Stimulated activated naive CD8-positive, alpha-beta T cell treated with anti-CD3 and anti-CD28 coated beads, Interleukin-15, Interleukin-2, amounts not matched to agents 100 ng/mL and 50 ng/mL, for 24 hours (primary cell): Measurements from ENCODE around the gene PRSS2.

Experiments used
- H3K27ac Mint-ChIP-seq: one replicate; pipeline ENCODE4 v1.8.0; 2021; ENCODE audit warnings: mild to moderate bottlenecking, mixed read lengths
- H3K27me3 Mint-ChIP-seq: one replicate; pipeline ENCODE4 v1.8.0; 2021; ENCODE audit warnings: mixed read lengths
- H3K36me3 Mint-ChIP-seq: one replicate; pipeline ENCODE4 v1.8.0; 2021; ENCODE audit warnings: low read depth, mixed read lengths
- H3K4me1 Mint-ChIP-seq: one replicate; pipeline ENCODE4 v1.8.0; 2021; ENCODE audit warnings: low read depth, mixed read lengths
- H3K4me3 Mint-ChIP-seq: one replicate; pipeline ENCODE4 v1.8.0; 2021; ENCODE audit warnings: mild to moderate bottlenecking, mixed read lengths
- H3K9me3 Mint-ChIP-seq: one replicate; pipeline ENCODE4 v1.8.0; 2021; ENCODE audit warnings: mixed read lengths

PRSS2 gene

GRCh38 chr7:142808802-142809583 lies 38.2 kb downstream of the PRSS2 start:
- H3K27me3 Mint-ChIP-seq = no peaks in the 10 kb centered on the region
- no peaks in the 10 kb centered on the region for H3K9me3 Mint-ChIP-seq
- peaks cover 99% of the 10 kb centered on the region for H3K4me1 Mint-ChIP-seq
- peaks cover 7% of the 10 kb centered on the region for H3K36me3 Mint-ChIP-seq
- peak overlapping the region; percentile 100 for H3K27ac Mint-ChIP-seq
- H3K4me3 Mint-ChIP-seq = peak overlapping the region; percentile 84

GRCh38 chr7:142809671-142810070 lies 38.9 kb downstream of the PRSS2 start:
- Mint-ChIP-seq H3K36me3 (peaks cover 4% of the 10 kb centered on the region), H3K27me3 (no peaks in the 10 kb centered on the region), H3K27ac (peak overlapping the region; percentile 100), H3K9me3 (no peaks in the 10 kb centered on the region), H3K4me1 (peaks cover 98% of the 10 kb centered on the region), H3K4me3 (peak overlapping the region; percentile 84)

- H3K27ac Mint-ChIP-seq = peak overlapping the region; percentile 100
- H3K9me3 Mint-ChIP-seq = no peaks in the 10 kb centered on the region
- peaks cover 4% of the 10 kb centered on the region for H3K36me3 Mint-ChIP-seq
- H3K4me3 Mint-ChIP-seq = peak overlapping the region; percentile 84
- no peaks in the 10 kb centered on the region for H3K27me3 Mint-ChIP-seq
- H3K4me1 Mint-ChIP-seq = peaks cover 86% of the 10 kb centered on the region
Observed at GRCh38 chr7:142811154-142811737, 40.5 kb downstream of the PRSS2 start.

- Mint-ChIP-seq H3K36me3 (peaks cover 4% of the 10 kb centered on the region), H3K9me3 (no peaks in the 10 kb centered on the region), H3K27me3 (no peaks in the 10 kb centered on the region), H3K4me3 (peak overlapping the region; percentile 67), H3K27ac (peak overlapping the region; percentile 100), H3K4me1 (peaks cover 75% of the 10 kb centered on the region)
Observed at GRCh38 chr7:142812437-142813215, 41.9 kb downstream of the PRSS2 start.

- no peaks in the 10 kb centered on the region for H3K9me3 Mint-ChIP-seq
- no peaks in the 10 kb centered on the region for H3K27me3 Mint-ChIP-seq
- no peaks in the 10 kb centered on the region for H3K36me3 Mint-ChIP-seq
- H3K4me3 Mint-ChIP-seq = peak overlapping the region; percentile 67
- H3K4me1 Mint-ChIP-seq = peaks cover 70% of the 10 kb centered on the region
- H3K27ac Mint-ChIP-seq = peak overlapping the region; percentile 49
Observed at GRCh38 chr7:142813226-142813625, 42.5 kb downstream of the PRSS2 start.

- H3K4me1 Mint-ChIP-seq = peaks cover 65% of the 10 kb centered on the region
- H3K4me3 Mint-ChIP-seq = peak overlapping the region; percentile 67
- no peaks in the 10 kb centered on the region for H3K36me3 Mint-ChIP-seq
- no peak overlapping the region for H3K27ac Mint-ChIP-seq
- H3K9me3 Mint-ChIP-seq = no peaks in the 10 kb centered on the region
- no peaks in the 10 kb centered on the region for H3K27me3 Mint-ChIP-seq
Observed at GRCh38 chr7:142813699-142814098, 42.9 kb downstream of the PRSS2 start.

GRCh38 chr7:142814451-142814850 lies 43.7 kb downstream of the PRSS2 start:
- peaks cover 58% of the 10 kb centered on the region for H3K4me1 Mint-ChIP-seq
- no peaks in the 10 kb centered on the region for H3K36me3 Mint-ChIP-seq
- H3K27ac Mint-ChIP-seq = no peak overlapping the region

GRCh38 chr7:142815134-142815533 lies 44.4 kb downstream of the PRSS2 start:
- H3K4me1 Mint-ChIP-seq = peaks cover 51% of the 10 kb centered on the region
- no peaks in the 10 kb centered on the region for H3K27me3 Mint-ChIP-seq
- H3K9me3 Mint-ChIP-seq = no peaks in the 10 kb centered on the region
- H3K36me3 Mint-ChIP-seq = no peaks in the 10 kb centered on the region
- H3K4me3 Mint-ChIP-seq = no peak overlapping the region
- H3K27ac Mint-ChIP-seq = no peak overlapping the region

More at GRCh38 chr7:142814451-142814850, 43.7 kb downstream of the PRSS2 start:
- no peaks in the 10 kb centered on the region for H3K9me3 Mint-ChIP-seq
- H3K4me3 Mint-ChIP-seq = no peak overlapping the region
- H3K27me3 Mint-ChIP-seq = no peaks in the 10 kb centered on the region

- Mint-ChIP-seq H3K4me3 (no peak overlapping the region), H3K9me3 (peaks cover 5% of the 10 kb centered on the region), H3K27ac (no peak overlapping the region), H3K4me1 (peaks cover 27% of the 10 kb centered on the region), H3K27me3 (no peaks in the 10 kb centered on the region), H3K36me3 (peaks cover 5% of the 10 kb centered on the region)
Observed at GRCh38 chr7:142817506-142817905, 46.7 kb downstream of the PRSS2 start.

GRCh38 chr7:142819530-142819929 lies 48.8 kb downstream of the PRSS2 start:
- Mint-ChIP-seq H3K9me3 (peaks cover 10% of the 10 kb centered on the region), H3K27ac (no peak overlapping the region), H3K4me1 (peaks cover 8% of the 10 kb centered on the region), H3K27me3 (no peaks in the 10 kb centered on the region), H3K4me3 (no peak overlapping the region), H3K36me3 (peaks cover 6% of the 10 kb centered on the region)

- Mint-ChIP-seq H3K4me1 (peaks cover under 1% of the 10 kb centered on the region), H3K27me3 (no peaks in the 10 kb centered on the region), H3K36me3 (peaks cover 6% of the 10 kb centered on the region), H3K27ac (no peak overlapping the region), H3K4me3 (no peak overlapping the region), H3K9me3 (peaks cover 10% of the 10 kb centered on the region)
Observed at GRCh38 chr7:142822714-142823113, 51.9 kb downstream of the PRSS2 start.
